HG02938 (cell line): Measurements from ENCODE around the gene GLMN.

Experiments
- ATAC-seq: cut with Tn5 transposase; IDR thresholded peaks from one replicate; pipeline ENCODE4 v1.9.1; 2021; ENCODE audit warnings: mild to moderate bottlenecking, moderate library complexity; ENCODE audit not compliant: unreplicated experiment

GLMN gene

GRCh38 chr1:92201973-92202372 is 96.8 kb downstream of the GLMN start:
- ATAC-seq, result no peak
